Suprapubic skin (tissue), 4 donors: ENCODE data around the gene GRIN1. TPM values are rescaled to one million over a fixed set of nuclear protein-coding genes. Genes with fewer than 3 reads are reported as not detected.

Experiments used
- DNase-seq, 2 donors: peaks; one replicate each; pipeline ENCODE4 v3.0.0-alpha.2; 2019; ENCODE audit warnings: low spot score in 2 of 2
- H3K27ac ChIP-seq: fragments of 200-600 bp; sonication (generic); one replicate; pipeline ENCODE4 v1.5.1; 2019
- H3K27me3 ChIP-seq: fragments of 200-600 bp; sonication (generic); one replicate; pipeline ENCODE4 v1.5.1; 2019
- H3K36me3 ChIP-seq: fragments of 200-600 bp; sonication (generic); one replicate; pipeline ENCODE4 v1.5.1; 2019
- H3K4me1 ChIP-seq: fragments of 200-600 bp; sonication (generic); one replicate; pipeline ENCODE4 v1.5.1; 2019
- H3K4me3 ChIP-seq: fragments of 200-600 bp; sonication (generic); one replicate; pipeline ENCODE4 v1.5.1; 2019; ENCODE audit warnings: mild to moderate bottlenecking
- H3K9me3 ChIP-seq: fragments of 200-600 bp; sonication (generic); one replicate; pipeline ENCODE4 v1.5.1; 2019
- CTCF ChIP-seq, 2 donors: fragments of 200-600 bp in 1 of 2; fragments of 450-650 bp in 1 of 2; sonication (generic) in 1 of 2; IDR thresholded peaks; one replicate each; pipeline ENCODE4 v1.5.1; 2016 to 2019; ENCODE audit warnings: antibody characterized with exemption in 2 of 2, mild to moderate bottlenecking in 1 of 2, moderate library complexity in 1 of 2
- EP300 ChIP-seq: sonication (generic); formaldehyde crosslinking; IDR thresholded peaks from one replicate; pipeline ENCODE4 v1.6.1; 2017; ENCODE audit warnings: antibody characterized with exemption
- POLR2A ChIP-seq, 2 donors: fragments of 450-650 bp; IDR thresholded peaks; one replicate each; pipeline ENCODE4 v1.6.1; 2017; ENCODE audit warnings: antibody characterized with exemption in 2 of 2, mild to moderate bottlenecking in 2 of 2, moderate library complexity in 2 of 2
- POLR2AphosphoS5 ChIP-seq, 3 donors: sonication (generic); formaldehyde crosslinking; IDR thresholded peaks; one replicate each; pipeline ENCODE4 v1.6.1; 2017; ENCODE audit warnings: antibody characterized with exemption in 3 of 3
- WGBS: methylation state at CpG from one replicate; pipeline ENCODE4 v1.1.5; 2018; 5-methylcytosine and 5-hydroxymethylcytosine counted together
- total RNA-seq, 4 donors: library from RNA; depleted of rRNA; stranded (reverse); fragments of >200 nt; gene quantifications; one replicate each; pipeline ENCODE4 v1.1.0, GENCODE V29; 2016

Gene GRIN1
- total RNA-seq, 4 donors from 2014 or later, result 0.16 to 0.25 (median 0.16) TPM; not detected in 1

GRCh38 chr9:137109250-137110146 lies 29.5 kb upstream of the GRIN1 start:
- Histone ChIP-seq H3K4me1 (peaks cover 12% of the 10 kb centered on the region), H3K9me3 (no peaks in the 10 kb centered on the region), H3K27ac (no peak overlapping the region), H3K36me3 (peaks cover 85% of the 10 kb centered on the region), H3K4me3 (no peak overlapping the region), H3K27me3 (no peaks in the 10 kb centered on the region)
- 79% methylated on average over 18 of the region's 34 CpGs for WGBS
- DNase-seq, result no peak
- TF ChIP-seq POLR2A (IDR thresholded peaks at IDR 0.05), result no peak
- TF ChIP-seq EP300, result no peak
- TF ChIP-seq CTCF (IDR thresholded peaks at IDR 0.05), result no peak
- TF ChIP-seq POLR2AphosphoS5 (IDR thresholded peaks at IDR 0.05), result no peak

- no peak for DNase-seq
- H3K4me3 ChIP-seq, result no peak overlapping the region
- no peaks in the 10 kb centered on the region for H3K27me3 ChIP-seq
- H3K4me1 ChIP-seq, result peaks cover 20% of the 10 kb centered on the region
- no peaks in the 10 kb centered on the region for H3K9me3 ChIP-seq
- no peak overlapping the region for H3K27ac ChIP-seq
- H3K36me3 ChIP-seq, result peaks cover 77% of the 10 kb centered on the region
- 91% methylated on average over 12 of the region's 38 CpGs for WGBS
- TF ChIP-seq POLR2A (IDR thresholded peaks at IDR 0.05) (no peak), POLR2AphosphoS5 (IDR thresholded peaks at IDR 0.05) (no peak), EP300 (no peak), CTCF (IDR thresholded peaks at IDR 0.05) (no peak)
Measured at GRCh38 chr9:137110147-137110910, 28.6 kb upstream of the GRIN1 start.

- 89% methylated on average over 28 of the region's 28 CpGs for WGBS
- TF ChIP-seq POLR2AphosphoS5 (IDR thresholded peaks at IDR 0.05) (no peak), POLR2A (IDR thresholded peaks at IDR 0.05) (no peak), CTCF (IDR thresholded peaks at IDR 0.05) (no peak), EP300 (no peak)
Measured at GRCh38 chr9:137110911-137111787, 27.8 kb upstream of the GRIN1 start.

DNA sequence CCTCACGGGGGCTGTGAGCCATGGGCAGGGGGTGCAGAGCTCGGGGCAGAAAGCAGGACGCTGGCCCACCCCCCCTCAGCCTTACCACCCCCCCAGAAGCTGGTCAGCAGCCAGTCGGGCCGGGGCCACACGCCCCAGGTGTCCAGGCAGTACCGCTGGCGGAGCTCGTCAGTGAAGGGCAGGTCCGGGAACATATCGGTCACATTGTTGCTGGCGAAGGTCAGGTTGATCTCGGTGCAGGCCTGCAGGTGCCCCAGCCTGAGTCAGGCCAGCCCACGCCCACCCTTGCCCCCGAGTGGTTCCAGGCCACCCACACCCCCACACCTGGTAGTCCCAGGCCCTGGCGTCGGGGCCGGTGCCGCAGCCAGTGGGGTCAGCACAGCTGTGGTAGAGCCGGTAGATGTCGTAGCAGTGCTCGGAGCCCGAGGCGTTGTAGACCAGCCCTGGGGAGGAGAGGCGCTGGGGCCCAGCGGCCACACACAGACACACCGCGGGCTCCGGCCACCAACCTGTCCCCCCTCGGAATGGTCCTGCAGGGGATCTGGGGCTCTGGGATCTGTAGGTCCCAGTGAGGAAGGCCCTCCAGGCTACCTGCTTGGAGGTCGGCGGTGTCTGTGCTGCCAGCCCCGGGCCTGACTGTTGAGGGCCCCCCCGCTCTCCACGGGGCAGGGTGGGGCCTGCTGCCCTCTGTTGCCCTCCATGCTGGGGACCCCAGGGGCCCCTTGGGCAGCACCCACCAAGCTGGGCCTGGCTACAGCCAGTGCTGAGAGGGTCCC lies 27.0 kb upstream of the GRIN1 start:
- TF ChIP-seq EP300 (no peak), CTCF (IDR thresholded peaks at IDR 0.05) (no peak), POLR2A (IDR thresholded peaks at IDR 0.05) (no peak), POLR2AphosphoS5 (IDR thresholded peaks at IDR 0.05) (no peak)
- Histone ChIP-seq H3K27ac (no peak overlapping the region), H3K36me3 (peaks cover 60% of the 10 kb centered on the region), H3K9me3 (no peaks in the 10 kb centered on the region), H3K4me1 (peaks cover 22% of the 10 kb centered on the region), H3K4me3 (no peak overlapping the region), H3K27me3 (no peaks in the 10 kb centered on the region)
- WGBS, result 93% methylated on average over 9 of the region's 35 CpGs
- DNase-seq, result no peak

More at GRCh38 chr9:137110911-137111787, 27.8 kb upstream of the GRIN1 start:
- Histone ChIP-seq H3K9me3 (no peaks in the 10 kb centered on the region), H3K27ac (no peak overlapping the region), H3K27me3 (no peaks in the 10 kb centered on the region), H3K4me3 (no peak overlapping the region), H3K4me1 (peaks cover 22% of the 10 kb centered on the region), H3K36me3 (peaks cover 69% of the 10 kb centered on the region)
- DNase-seq, result no peak
